ENCODE measurements around the gene TPBG. TPM values are rescaled to one million over a fixed set of nuclear protein-coding genes. Genes with fewer than 3 reads are reported as not detected.

TPBG gene
- total and polyA plus RNA-seq, 4 donors = 3.4 to 30.0 (median 23.9) TPM

DNA sequence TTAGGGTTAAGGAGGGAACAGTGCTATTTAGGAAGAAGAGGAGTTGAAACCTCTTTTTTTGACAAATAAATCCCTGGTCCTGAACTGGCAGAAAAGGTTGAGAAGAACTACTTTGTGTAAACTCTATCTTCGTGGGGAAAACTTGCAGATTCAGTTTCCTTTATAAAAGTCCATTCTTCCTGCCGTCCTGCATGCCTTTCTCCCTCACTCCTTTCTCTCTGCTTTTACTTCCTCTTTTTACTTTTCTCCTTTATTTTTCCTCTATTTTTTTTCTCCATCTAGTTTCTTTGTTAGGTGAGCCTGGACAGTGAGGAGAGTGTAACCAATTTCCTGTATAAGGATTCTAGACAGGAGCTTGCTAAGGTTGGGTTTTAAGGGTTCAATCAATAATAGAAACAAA, 52.7 kb downstream of the TPBG start:
- no peak overlapping the region for H3K4me3 ChIP-seq (ENCODE audit: low read length in 2 of 2)
- DNase-seq = no peak
- H3K4me1 ChIP-seq (ENCODE audit: control insufficient read depth in 1 of 2, insufficient read depth in 2 of 2, low read length in 2 of 2) = no peaks in the 10 kb centered on the region
- no peaks in the 10 kb centered on the region for H3K27me3 ChIP-seq (ENCODE audit: control insufficient read depth in 1 of 2, insufficient read depth in 2 of 2, low read length in 1 of 2)
- no peaks in the 10 kb centered on the region for H3K36me3 ChIP-seq (ENCODE audit: control insufficient read depth in 1 of 2, insufficient read depth in 2 of 2, low read length in 1 of 2)
- no peak for ATAC-seq (ENCODE audit: low FRiP score)
- 50 to 51% methylated on average over 2 of the region's 2 CpGs for WGBS, 2 donors
- H3K27ac ChIP-seq (ENCODE audit: low read depth in 1 of 2, low read length in 2 of 2) = no peak overlapping the region
- intact Hi-C loops (cut with DNase I) = loop anchor here in 1 of 2 donors (5.0 kb wide), 1 partner anchor 49 kb away; no protein-coding TSS in a partner anchor
- H3K9me3 ChIP-seq (ENCODE audit: control insufficient read depth, low read length) = no peaks in the 10 kb centered on the region

Other genes starting within 250 kb of the TPBG start
- 10 to 100 TPM; 33.5 to 34.0 TPM for gene IBTK, start 116.1 kb upstream of the TPBG start, total RNA-seq
- gene IBTK, start 116.1 kb upstream of the TPBG start, polyA plus RNA-seq = 10 to 100 TPM; 16.3 to 20.0 TPM

Measured in aorta (tissue), 5 donors.